ENCODE data around the gene VDAC1. TPM values are rescaled to one million over a fixed set of nuclear protein-coding genes. Genes with fewer than 3 reads are reported as not detected.

VDAC1 gene
- total and polyA plus RNA-seq, 2 donors: 101 to 166 TPM

GRCh38 chr5:133994990-133995333 is 9.8 kb downstream of the VDAC1 start:
- Histone ChIP-seq H3K4me1 (ENCODE audit: control insufficient read depth in 2 of 2, insufficient read depth in 2 of 2, low read length in 2 of 2) (peaks cover 4 to 22% of the 10 kb centered on the region in 2 donors), H3K9me3 (ENCODE audit: control insufficient read depth in 2 of 2, insufficient read depth in 1 of 2, low read length in 1 of 2) (no peaks in the 10 kb centered on the region), H3K27ac (ENCODE audit: low read depth in 1 of 2, low read length in 1 of 2) (no peak overlapping the region), H3K27me3 (ENCODE audit: control insufficient read depth in 2 of 2, insufficient read depth in 1 of 2, low read length in 1 of 2) (no peaks in the 10 kb centered on the region), H3K4me3 (ENCODE audit: low read length in 2 of 2) (no peak overlapping the region), H3K36me3 (ENCODE audit: control insufficient read depth in 2 of 2, insufficient read depth in 2 of 2, low read length in 1 of 2) (peaks cover 17 to 23% of the 10 kb centered on the region in 2 donors)
- 97% methylated on average over 6 of the region's 6 CpGs for WGBS
- no peak for DNase-seq (ENCODE audit: low read depth in 6 of 9, low spot score in 9 of 9)

GRCh38 chr5:133994297-133994989 is 10.3 kb downstream of the VDAC1 start:
- WGBS: 98% methylated on average over 9 of the region's 9 CpGs
- Histone ChIP-seq H3K4me3 (ENCODE audit: low read length in 2 of 2) (no peak overlapping the region), H3K9me3 (ENCODE audit: control insufficient read depth in 2 of 2, insufficient read depth in 1 of 2, low read length in 1 of 2) (no peaks in the 10 kb centered on the region), H3K4me1 (ENCODE audit: control insufficient read depth in 2 of 2, insufficient read depth in 2 of 2, low read length in 2 of 2) (peaks cover 4 to 22% of the 10 kb centered on the region in 2 donors), H3K36me3 (ENCODE audit: control insufficient read depth in 2 of 2, insufficient read depth in 2 of 2, low read length in 1 of 2) (peaks cover 22 to 29% of the 10 kb centered on the region in 2 donors), H3K27ac (ENCODE audit: low read depth in 1 of 2, low read length in 1 of 2) (no peak overlapping the region), H3K27me3 (ENCODE audit: control insufficient read depth in 2 of 2, insufficient read depth in 1 of 2, low read length in 1 of 2) (no peaks in the 10 kb centered on the region)
- DNase-seq (ENCODE audit: low read depth in 6 of 9, low spot score in 9 of 9): no peak

GRCh38 chr5:133993185-133993936 is 11.4 kb downstream of the VDAC1 start:
- peaks cover 4 to 22% of the 10 kb centered on the region in 2 donors for H3K4me1 ChIP-seq (ENCODE audit: control insufficient read depth in 2 of 2, insufficient read depth in 2 of 2, low read length in 2 of 2)
- no peak for DNase-seq (ENCODE audit: low read depth in 6 of 9, low spot score in 9 of 9)
- H3K4me3 ChIP-seq (ENCODE audit: low read length in 2 of 2): no peak overlapping the region
- no peaks in the 10 kb centered on the region for H3K27me3 ChIP-seq (ENCODE audit: control insufficient read depth in 2 of 2, insufficient read depth in 1 of 2, low read length in 1 of 2)
- H3K9me3 ChIP-seq (ENCODE audit: control insufficient read depth in 2 of 2, insufficient read depth in 1 of 2, low read length in 1 of 2): no peaks in the 10 kb centered on the region
- WGBS: 93% methylated on average over 2 of the region's 2 CpGs
- peaks cover 32 to 36% of the 10 kb centered on the region in 2 donors for H3K36me3 ChIP-seq (ENCODE audit: control insufficient read depth in 2 of 2, insufficient read depth in 2 of 2, low read length in 1 of 2)
- no peak overlapping the region for H3K27ac ChIP-seq (ENCODE audit: low read depth in 1 of 2, low read length in 1 of 2)

- Histone ChIP-seq H3K4me3 (ENCODE audit: low read length in 2 of 2) (no peak overlapping the region), H3K4me1 (ENCODE audit: control insufficient read depth in 2 of 2, insufficient read depth in 2 of 2, low read length in 2 of 2) (peaks cover 4 to 22% of the 10 kb centered on the region in 2 donors), H3K27ac (ENCODE audit: low read depth in 1 of 2, low read length in 1 of 2) (peak overlapping the region in 1 of 2 donors; percentile 42), H3K9me3 (ENCODE audit: control insufficient read depth in 2 of 2, insufficient read depth in 1 of 2, low read length in 1 of 2) (no peaks in the 10 kb centered on the region), H3K27me3 (ENCODE audit: control insufficient read depth in 2 of 2, insufficient read depth in 1 of 2, low read length in 1 of 2) (no peaks in the 10 kb centered on the region), H3K36me3 (ENCODE audit: control insufficient read depth in 2 of 2, insufficient read depth in 2 of 2, low read length in 1 of 2) (peaks cover 34 to 42% of the 10 kb centered on the region in 2 donors)
- peak in 3 of 9 donors; percentile 39 to 68 (median 47) for DNase-seq (ENCODE audit: low read depth in 6 of 9, low spot score in 9 of 9)
- 72% methylated on average over 8 of the region's 8 CpGs for WGBS
Observed at GRCh38 chr5:133992429-133993155, 12.2 kb downstream of the VDAC1 start.

- no peak for DNase-seq (ENCODE audit: low read depth in 6 of 9, low spot score in 9 of 9)
- 97% methylated on average over 5 of the region's 5 CpGs for WGBS
- Histone ChIP-seq H3K27me3 (ENCODE audit: control insufficient read depth in 2 of 2, insufficient read depth in 1 of 2, low read length in 1 of 2) (no peaks in the 10 kb centered on the region), H3K9me3 (ENCODE audit: control insufficient read depth in 2 of 2, insufficient read depth in 1 of 2, low read length in 1 of 2) (no peaks in the 10 kb centered on the region), H3K36me3 (ENCODE audit: control insufficient read depth in 2 of 2, insufficient read depth in 2 of 2, low read length in 1 of 2) (peaks cover 36 to 48% of the 10 kb centered on the region in 2 donors), H3K4me1 (ENCODE audit: control insufficient read depth in 2 of 2, insufficient read depth in 2 of 2, low read length in 2 of 2) (peaks cover 4 to 18% of the 10 kb centered on the region in 2 donors), H3K4me3 (ENCODE audit: low read length in 2 of 2) (no peak overlapping the region), H3K27ac (ENCODE audit: low read depth in 1 of 2, low read length in 1 of 2) (no peak overlapping the region)
Observed at GRCh38 chr5:133991171-133991910, 13.4 kb downstream of the VDAC1 start.

- no peaks in the 10 kb centered on the region for H3K9me3 ChIP-seq (ENCODE audit: control insufficient read depth in 2 of 2, insufficient read depth in 1 of 2, low read length in 1 of 2)
- DNase-seq (ENCODE audit: low read depth in 6 of 9, low spot score in 9 of 9): no peak
- H3K27me3 ChIP-seq (ENCODE audit: control insufficient read depth in 2 of 2, insufficient read depth in 1 of 2, low read length in 1 of 2): no peaks in the 10 kb centered on the region
- H3K27ac ChIP-seq (ENCODE audit: low read depth in 1 of 2, low read length in 1 of 2): no peak overlapping the region
- H3K36me3 ChIP-seq (ENCODE audit: control insufficient read depth in 2 of 2, insufficient read depth in 2 of 2, low read length in 1 of 2): peaks cover 42 to 56% of the 10 kb centered on the region in 2 donors
- peaks cover 4 to 13% of the 10 kb centered on the region in 2 donors for H3K4me1 ChIP-seq (ENCODE audit: control insufficient read depth in 2 of 2, insufficient read depth in 2 of 2, low read length in 2 of 2)
- no peak overlapping the region for H3K4me3 ChIP-seq (ENCODE audit: low read length in 2 of 2)
- 88% methylated on average over 6 of the region's 6 CpGs for WGBS
Observed at GRCh38 chr5:133990396-133990795, 14.4 kb downstream of the VDAC1 start.

GRCh38 chr5:133985540-133986180 is 19.1 kb downstream of the VDAC1 start:
- no peak for DNase-seq (ENCODE audit: low read depth in 6 of 9, low spot score in 9 of 9)
- H3K4me3 ChIP-seq (ENCODE audit: low read length in 2 of 2): no peak overlapping the region
- no peaks in the 10 kb centered on the region for H3K4me1 ChIP-seq (ENCODE audit: control insufficient read depth in 2 of 2, insufficient read depth in 2 of 2, low read length in 2 of 2)
- H3K36me3 ChIP-seq (ENCODE audit: control insufficient read depth in 2 of 2, insufficient read depth in 2 of 2, low read length in 1 of 2): peaks cover 57 to 76% of the 10 kb centered on the region in 2 donors
- 96% methylated on average over 3 of the region's 3 CpGs for WGBS
- H3K27me3 ChIP-seq (ENCODE audit: control insufficient read depth in 2 of 2, insufficient read depth in 1 of 2, low read length in 1 of 2): no peaks in the 10 kb centered on the region
- no peak overlapping the region for H3K27ac ChIP-seq (ENCODE audit: low read depth in 1 of 2, low read length in 1 of 2)
- no peaks in the 10 kb centered on the region for H3K9me3 ChIP-seq (ENCODE audit: control insufficient read depth in 2 of 2, insufficient read depth in 1 of 2, low read length in 1 of 2)

- WGBS: 97% methylated on average over 5 of the region's 5 CpGs
- Histone ChIP-seq H3K27me3 (ENCODE audit: control insufficient read depth in 2 of 2, insufficient read depth in 1 of 2, low read length in 1 of 2) (no peaks in the 10 kb centered on the region), H3K27ac (ENCODE audit: low read depth in 1 of 2, low read length in 1 of 2) (no peak overlapping the region), H3K9me3 (ENCODE audit: control insufficient read depth in 2 of 2, insufficient read depth in 1 of 2, low read length in 1 of 2) (no peaks in the 10 kb centered on the region), H3K4me3 (ENCODE audit: low read length in 2 of 2) (no peak overlapping the region), H3K36me3 (ENCODE audit: control insufficient read depth in 2 of 2, insufficient read depth in 2 of 2, low read length in 1 of 2) (peaks cover 46 to 70% of the 10 kb centered on the region in 2 donors), H3K4me1 (ENCODE audit: control insufficient read depth in 2 of 2, insufficient read depth in 2 of 2, low read length in 2 of 2) (no peaks in the 10 kb centered on the region)
- DNase-seq (ENCODE audit: low read depth in 6 of 9, low spot score in 9 of 9): no peak
Observed at GRCh38 chr5:133983674-133984073, 21.1 kb downstream of the VDAC1 start.
